Neural cell (in vitro differentiated cells): Measurements from ENCODE around the gene PIK3R6.

Experiments
- CTCF ChIP-seq: fragments of 450-650 bp; IDR thresholded peaks from 2 replicates; pipeline ENCODE4 v1.5.1; 2014; ENCODE audit warnings: antibody characterized with exemption, mild to moderate bottlenecking, moderate library complexity; ENCODE audit not compliant: poor library complexity, severe bottlenecking
- EP300 ChIP-seq: fragments of 450-650 bp; conservative IDR thresholded peaks from 2 replicates; pipeline ENCODE4 v1.6.1; 2014; ENCODE audit warnings: antibody characterized with exemption, mild to moderate bottlenecking, moderate library complexity; ENCODE audit not compliant: poor library complexity, severe bottlenecking
- MXI1 ChIP-seq: fragments of 450-650 bp; conservative IDR thresholded peaks from 2 replicates; pipeline ENCODE4 v1.6.1; 2014; ENCODE audit warnings: antibody characterized with exemption, mild to moderate bottlenecking; ENCODE audit not compliant: poor library complexity, severe bottlenecking

GRCh38 chr17:8822401-8823035 is 45.0 kb downstream of the PIK3R6 start:
- TF ChIP-seq CTCF (no peak), EP300 (no peak), MXI1 (no peak)
